Stimulated activated CD4-positive, alpha-beta T cell treated with anti-CD3 and anti-CD28 coated beads, Interleukin-1b, Interleukin-23, amount 100 ng/mL, for 4 hours (primary cell): ENCODE results near the gene ZBTB7C.

ENCODE experiments used
- DNase-seq, 2 donors: peaks; one replicate each; pipeline ENCODE4 v3.0.0-alpha.2; 2020; ENCODE audit warnings: low read depth in 2 of 2

Gene ZBTB7C

DNA sequence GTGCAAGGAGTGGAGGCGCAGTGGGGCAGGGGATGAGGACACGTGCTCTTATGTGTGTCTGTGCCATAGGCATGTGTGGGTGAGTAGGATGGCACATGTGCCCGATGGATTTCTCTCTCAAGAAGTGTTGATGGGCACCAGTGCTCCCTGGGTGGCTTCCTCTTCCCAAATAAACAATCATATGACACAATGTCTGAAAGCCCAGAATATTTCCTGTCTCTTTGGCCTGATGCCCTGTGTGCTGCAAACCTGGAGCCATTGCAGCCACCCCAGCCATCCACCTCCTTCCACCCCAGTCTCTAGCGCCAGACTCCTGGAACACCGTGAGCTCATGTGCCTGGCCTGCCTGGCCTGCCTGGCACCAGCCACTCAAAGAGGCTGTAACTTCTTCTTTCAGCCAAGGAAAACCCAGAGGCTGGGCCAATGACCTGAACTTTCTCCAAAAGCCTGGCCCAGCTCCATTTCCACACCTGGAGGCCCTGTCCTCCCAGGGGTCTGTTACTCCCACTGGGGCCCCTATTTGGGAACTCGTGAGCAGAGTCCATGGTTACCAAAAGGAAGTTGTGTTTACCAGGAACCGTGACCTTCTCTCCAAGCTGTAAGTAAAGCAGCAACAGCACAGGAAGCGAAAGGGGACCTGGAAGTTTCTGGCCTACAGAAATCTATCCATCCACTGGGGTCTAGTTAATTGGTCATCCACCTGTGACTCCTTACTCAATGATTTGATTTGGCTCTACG, 9.5 kb upstream of the ZBTB7C start:
- DNase-seq = no peak

DNA sequence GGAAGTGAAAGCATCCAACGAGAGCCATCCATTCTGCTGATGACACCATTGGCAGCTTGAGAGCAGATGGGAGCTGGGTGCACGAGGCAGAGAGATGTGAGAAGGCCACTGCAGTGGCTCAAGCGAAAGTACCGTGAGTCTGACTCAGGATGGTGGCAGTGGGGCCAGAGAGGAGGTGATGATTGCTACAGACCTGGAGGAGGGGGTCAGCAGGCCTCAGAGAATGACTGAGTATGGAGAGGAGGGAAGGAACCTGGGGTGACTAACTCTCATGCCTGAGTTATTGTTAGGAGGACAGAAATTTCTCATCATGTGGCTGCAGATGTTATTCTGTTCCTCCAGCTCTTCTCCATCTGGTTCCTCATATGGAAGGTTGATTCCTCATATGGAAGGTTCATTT, 8.8 kb upstream of the ZBTB7C start:
- DNase-seq = no peak

DNA sequence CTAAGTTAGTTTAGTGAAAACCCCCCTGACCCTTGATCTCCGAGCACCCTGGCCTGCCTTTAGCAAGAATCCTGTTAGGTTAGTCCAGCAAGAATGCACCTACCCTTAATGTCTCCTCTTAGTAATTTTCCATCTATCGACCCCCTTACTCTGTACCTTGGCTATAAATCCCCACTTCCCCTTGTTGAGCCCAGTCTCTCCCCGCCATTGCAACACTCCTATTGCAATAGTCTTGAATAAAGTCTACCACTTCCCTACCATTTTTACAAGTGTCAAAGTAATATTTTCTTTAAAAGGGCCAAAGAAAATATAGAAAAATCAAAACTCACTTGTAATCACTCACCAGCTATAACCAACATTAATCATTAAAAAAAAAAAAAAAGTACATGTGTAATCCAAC, 4.2 kb upstream of the ZBTB7C start:
- DNase-seq = no peak

DNA sequence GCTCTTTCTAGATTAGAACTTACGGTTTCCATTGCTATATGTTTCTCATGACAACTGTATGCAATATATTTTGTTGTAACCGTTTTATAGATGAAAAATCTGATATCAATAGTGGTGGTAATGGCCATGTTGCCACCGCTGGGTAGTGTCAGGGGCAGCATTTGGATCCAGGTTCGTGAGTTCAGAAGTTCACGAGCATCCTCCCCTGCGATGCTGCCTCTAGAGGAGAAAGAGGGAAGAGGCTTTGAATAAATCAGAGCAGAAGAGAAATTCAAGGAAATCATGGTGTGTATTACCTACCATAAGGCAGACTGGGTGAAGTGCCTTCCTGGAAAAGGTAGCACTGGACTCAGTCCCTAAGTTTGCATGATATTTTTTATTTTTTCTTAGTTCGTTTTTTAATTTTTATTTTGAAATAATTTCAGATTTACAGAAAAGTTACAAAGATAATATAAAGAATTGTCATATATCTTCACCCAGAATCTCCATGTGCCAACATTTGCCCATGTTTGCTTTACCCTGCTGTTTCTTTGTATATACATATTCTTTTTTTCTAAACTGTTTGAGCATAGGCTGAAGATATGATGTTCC, 3.3 kb upstream of the ZBTB7C start:
- DNase-seq = peak in 1 of 2 donors; percentile 11

DNA sequence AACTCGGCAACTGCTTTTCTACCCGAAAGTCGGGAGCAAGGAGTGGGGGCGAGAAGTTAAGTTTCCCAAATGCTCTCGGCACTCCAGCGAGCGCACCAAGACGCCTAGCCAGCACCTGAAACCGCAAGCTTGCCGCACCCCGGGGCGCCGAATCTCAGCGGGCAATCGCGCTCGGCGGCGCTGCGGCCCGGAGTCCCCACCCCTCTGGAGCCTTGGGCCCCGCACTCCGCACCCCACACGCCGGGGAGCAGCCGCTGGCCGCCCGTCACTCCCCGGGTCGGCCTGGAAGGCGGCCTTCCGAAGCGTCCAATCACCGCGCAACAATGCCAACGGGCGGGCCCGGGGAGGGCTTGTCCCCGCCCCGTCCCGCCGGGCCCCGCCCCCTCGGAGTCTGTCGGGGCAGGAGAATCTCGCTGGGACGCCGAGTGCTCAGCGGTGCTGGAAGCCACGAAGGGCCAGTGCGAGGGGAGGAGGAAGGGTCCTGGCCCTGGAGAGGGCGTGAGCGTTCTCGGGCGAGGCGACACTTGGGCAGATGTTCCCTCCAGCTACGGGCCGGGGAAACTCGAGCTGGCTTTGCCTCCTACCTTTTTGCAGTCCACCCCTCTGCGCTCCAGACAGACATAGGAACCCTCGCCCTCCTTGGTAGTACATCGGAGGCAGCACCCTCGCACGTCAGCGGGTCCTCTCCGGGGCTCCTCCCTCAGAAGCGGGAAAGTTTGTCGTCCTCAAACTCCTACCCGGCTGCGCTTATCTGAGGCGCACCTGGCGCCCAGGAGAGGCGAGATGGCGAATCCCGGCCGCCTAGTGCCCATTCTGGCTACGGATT, 1.1 kb upstream of the ZBTB7C start:
- DNase-seq = peak; percentile 48 to 78

DNA sequence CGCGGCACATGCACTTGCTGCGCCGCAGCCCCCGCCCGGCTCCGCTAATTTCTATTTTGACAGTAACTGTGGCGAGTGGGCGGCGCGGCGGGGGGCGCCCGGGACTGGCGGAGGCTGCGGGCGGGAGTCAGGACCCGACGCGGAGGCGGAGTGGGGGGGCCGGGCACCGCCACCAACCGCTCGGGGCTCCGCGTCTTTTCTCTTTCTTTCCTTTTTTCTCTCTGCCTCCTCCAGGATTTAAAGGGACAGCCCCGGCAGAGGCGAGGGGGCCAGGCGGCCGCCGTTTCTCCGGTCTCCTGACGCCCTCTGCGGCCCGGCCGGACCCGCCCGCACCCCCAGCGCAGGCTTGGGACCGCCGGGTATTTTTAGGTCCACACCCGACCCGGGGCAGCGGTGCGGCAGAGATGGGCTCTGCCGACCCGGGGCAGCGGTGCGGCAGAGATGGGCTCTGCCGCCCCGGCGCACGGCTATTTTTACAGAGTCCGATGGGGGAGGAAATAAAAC, 460 bp upstream of the ZBTB7C start:
- DNase-seq = peak in 1 of 2 donors; percentile 21

DNA sequence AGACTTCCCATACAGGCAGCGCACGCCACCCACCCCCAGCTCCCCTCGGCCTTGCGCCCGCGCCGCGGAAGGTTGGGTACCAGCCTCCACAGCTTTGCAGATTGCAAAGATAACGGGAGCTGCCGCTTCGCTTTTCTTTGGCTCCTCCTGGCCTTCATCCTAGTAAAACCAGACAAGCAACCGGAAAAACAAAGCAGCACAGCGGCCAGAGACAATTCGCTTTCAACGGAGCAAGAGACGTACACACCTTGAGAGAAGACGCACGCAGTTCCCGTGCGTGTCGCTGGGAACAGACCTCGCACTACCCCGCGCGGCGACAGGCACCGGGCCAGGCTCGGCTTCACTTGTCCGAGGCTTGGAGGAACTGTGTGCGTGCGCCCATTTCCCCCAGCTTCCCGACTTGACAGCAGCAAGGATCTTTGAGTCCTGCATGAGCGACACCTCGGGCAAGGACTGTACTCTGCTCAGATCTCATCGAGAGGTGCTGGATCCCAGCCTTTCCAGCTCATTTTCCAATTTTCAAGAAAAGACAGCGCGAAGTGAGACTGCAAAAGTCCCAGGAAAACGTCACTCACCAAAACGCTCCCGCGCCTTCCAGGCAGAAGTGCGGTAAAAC, 964 bp downstream of the ZBTB7C start:
- no peak for DNase-seq

DNA sequence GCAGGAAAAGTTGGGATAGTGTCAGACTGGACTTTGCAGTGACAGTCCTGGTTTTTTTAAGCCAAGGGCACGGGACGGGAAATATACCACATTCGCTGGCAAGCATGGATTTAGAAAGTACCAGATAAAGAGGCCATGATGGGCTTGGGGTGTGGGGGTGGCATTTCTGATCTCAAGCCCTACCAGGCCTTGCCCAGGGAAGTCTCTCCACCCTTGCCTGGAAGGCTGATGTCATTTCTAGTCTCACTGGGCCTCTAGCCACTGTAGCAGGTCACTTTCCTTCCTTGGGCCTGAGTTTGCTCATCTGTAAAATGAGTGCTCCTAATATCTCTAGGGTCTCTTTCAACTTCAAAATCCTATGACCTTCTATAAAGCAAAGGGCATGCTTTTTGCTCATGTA, 1.8 kb downstream of the ZBTB7C start:
- DNase-seq = no peak

DNA sequence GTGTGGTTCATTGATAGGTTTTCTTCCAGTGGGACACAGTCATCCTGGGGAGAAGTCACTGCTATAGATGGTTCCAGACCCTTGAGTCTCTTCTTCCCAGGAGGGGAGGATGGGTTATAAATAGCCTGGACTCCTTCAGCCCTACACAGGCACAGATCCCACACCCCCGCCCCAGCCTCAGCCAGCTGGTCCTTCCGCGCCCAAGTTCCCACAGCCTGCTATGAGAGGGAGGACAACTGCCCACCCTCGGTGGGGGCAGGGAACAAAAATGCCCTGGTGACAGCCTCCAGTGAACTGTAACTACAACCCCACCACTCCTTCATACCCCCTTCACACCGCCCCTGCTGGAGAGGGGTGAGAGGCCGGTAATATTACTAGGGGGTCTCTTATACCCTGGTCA, 3.2 kb downstream of the ZBTB7C start:
- DNase-seq = no peak

DNA sequence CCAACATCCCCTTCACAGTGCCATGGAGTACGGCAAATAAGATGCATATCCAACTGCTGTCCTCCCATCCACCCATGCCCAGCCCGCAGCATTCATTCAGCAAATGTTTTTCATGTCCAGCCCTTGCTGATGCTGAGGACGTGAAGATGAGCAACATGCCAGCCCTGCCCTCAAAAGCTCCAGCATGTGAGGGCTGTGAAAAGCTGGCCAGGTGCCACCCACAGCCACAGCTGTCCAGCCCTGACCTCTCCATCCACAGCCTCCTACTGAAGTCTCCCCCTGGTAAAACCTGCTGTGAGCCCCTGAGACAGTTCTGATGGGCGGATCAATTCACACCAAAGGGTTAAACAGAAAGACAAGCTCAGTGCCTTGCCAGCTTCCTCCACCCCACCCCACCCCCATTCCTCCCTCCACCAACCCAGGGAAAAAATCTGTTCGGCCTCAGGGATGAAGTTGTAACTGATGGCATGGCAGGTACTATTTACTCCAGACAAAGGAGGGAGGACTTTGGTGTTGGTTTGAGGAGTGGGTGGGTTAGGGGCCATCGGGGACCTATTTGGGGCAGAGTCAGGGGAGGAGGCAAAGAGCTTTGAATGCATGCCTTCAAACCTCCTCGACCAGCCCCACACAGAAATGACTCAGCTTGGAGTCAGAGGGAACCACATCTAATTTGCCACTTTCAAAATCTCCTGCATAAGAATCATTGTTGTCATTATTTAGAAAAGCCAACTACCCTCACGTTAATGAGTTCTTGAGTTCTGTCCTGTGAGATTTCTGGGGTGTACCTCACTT, 4.3 kb downstream of the ZBTB7C start:
- no peak for DNase-seq

DNA sequence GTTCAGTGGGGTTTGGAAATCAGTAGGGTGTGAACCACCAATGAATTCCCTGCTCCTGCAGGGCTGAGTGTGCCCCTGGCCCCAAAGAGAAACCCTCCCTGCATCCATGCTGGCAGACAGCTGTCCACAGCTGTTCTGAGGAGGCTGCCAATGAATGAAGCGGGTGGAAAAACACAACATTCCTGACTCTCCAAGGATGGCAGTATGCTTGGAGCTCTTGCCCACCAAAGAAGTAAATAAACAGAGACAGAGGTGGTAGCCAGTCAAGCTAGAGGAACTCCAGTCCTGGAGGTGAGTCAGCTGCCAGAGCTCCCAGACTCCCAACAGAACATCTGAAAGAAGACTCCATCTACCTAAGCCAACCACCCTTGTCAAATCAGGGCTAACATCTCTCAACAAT, 6.2 kb downstream of the ZBTB7C start:
- DNase-seq = no peak

DNA sequence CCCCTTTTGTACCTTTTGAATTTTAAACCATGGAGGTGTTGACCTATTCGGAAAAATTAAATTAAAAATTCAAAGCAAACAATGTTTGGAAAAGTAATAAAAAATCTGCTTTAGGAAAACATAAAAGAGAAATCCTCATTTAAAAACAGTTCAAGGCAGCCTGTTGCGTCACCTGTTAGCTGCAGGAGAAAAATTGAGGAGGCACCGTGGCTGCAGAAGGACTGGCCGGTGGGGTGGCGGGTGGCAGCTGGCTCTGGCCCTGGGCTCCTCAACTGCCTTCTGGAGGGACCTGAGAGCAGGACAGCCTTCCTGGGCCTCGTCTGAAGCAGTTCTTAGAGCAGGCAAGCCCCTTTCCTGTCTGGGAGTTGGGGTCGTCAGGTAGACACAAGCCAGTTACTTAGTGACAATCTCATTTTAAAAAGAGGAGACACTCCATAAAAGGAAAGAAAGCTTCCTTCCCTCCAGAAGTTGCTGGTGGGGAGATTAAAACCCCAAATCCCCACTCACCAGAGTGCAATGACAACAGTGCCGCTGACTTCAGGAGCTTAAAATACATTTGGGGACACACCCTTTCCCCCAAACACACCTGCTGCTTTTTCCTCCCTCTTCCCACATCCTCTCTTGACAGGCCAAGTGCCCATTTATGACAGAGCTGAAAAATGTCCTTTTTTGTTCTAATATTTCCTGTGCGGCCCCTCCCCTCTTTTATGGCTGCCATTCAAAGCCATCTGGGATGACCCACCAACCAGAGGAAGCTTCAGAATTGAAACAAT, 9.7 kb downstream of the ZBTB7C start:
- DNase-seq = no peak

DNA sequence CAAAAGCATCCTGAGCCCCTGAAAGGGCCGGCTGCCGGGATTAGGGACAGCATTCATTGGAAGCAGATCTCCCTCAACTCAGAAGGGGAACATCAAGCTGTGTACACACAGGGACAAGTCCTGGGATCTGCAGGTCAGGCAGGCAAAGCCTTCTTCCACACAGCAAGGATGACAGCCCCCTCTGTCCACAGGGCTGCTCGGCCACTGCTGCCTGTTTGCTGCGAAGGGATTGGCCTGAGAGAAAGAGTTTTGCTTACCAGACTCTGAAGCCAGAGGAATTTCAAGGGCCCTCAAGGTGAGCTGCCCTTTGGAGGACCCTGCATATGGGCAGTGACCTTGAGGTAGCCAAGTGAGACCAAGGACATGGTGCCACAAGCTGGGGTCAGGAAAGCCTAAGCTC, 11.1 kb downstream of the ZBTB7C start:
- DNase-seq = no peak

DNA sequence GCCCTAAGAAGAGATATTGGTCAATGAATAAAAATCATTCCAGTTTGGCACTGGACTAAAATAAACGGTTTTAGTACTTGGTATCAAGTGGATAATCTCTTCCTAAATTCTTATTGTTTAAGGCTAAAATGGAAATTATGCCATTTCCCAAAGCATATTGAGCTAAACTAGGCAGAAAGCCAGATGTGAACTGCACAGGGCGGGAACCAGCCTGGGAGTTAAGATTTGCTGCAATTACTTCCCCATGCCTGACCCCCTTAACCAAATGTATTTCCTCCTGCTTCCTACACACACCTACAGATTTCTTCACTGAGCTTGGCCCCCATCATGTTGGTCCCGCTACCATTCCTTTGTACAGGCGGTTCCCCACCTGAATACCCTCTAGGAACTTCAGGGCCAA, 12.2 kb downstream of the ZBTB7C start:
- DNase-seq = no peak

DNA sequence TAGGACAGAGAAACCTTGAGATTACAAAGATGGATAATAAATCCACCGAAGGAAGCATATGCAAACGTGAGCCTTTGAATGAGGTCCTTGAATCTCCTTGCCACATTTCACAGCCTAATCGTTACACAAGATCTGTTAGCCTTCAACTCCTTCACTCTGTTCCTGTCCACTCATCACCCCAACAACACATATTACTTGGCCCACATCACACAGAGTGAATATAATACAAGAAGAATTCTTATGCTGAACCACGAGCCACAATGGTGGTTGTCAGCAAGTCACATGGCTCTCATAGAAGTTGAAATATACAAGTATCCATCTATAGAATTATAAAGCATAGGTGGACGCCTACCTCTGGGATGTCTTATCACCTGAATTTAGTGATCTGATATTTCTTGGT, 12.6 kb downstream of the ZBTB7C start:
- no peak for DNase-seq

DNA sequence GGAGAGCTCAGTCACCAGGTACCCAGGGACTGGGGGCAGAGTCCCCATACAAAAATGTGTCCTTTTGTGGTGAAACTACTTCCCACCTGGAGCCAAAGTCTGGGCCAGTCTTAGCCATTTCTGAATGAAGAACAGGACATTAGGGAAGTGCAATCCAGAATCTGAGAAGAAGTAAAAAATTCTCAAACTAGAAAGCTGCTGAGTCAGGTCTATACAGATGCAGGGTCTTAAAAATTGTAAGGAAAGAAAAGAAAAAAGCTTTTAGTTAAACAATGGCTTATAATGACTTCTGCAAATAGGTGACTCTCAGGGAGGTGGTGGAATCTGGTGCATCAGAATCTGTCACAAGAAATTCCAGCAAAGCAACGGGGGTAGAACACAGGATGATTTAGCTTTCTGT, 13.5 kb downstream of the ZBTB7C start:
- no peak for DNase-seq

DNA sequence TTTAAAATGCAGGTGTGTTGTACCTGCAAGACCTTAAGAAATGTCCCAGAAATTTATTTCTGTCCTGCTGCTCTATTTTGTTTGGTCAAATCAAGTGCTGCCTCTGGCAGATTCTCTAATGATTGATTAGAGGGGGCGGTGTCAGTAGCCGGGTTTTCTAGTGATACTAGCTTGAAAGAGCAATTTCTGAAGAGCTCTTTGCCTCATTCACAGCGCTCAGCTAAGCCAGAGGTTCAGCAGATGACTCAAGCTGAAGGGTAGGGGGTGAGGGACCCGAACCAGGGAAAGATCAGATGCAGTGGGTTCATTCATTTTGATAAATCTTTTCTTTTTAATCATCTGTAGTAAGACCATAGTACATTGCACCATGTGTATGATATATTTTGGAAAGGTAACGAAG, 15.0 kb downstream of the ZBTB7C start:
- no peak for DNase-seq

DNA sequence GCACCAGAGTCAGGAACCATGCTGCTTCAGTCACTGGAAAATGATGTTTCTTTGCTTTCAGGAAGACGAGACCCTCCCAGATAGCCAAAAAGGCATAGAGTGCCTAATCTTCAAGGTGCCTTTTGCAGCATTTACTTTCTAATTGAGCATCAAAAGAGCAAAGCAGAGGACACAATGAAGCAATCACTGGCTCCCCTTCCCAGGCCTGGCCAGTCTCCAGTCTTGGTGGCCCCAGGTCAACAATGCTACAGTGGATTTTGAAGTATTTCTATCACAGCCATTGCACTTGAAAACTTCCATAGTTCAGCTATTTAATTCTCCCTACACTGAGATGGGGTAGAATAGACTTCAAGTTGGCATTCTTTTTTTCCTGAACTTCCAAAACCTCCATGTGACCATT, 15.4 kb downstream of the ZBTB7C start:
- DNase-seq = no peak

DNA sequence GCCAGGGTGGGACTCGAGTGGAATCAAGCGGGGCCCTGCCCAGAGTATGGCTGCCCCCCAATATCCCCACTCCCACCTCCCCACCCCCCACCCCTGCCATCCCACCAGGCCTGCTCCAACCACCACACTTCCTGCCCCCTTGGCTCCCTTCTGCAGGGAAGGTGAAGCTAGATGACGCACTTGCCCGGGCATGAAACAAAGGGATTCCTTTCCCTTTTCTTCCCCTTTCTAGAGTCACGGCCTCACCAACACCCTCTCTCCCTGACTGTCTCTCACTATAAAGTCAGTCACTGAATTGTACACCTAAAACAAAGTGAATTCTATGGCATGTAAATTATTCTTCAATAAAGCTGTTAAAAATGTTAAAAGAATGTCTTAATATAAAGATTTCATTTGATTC, 16.0 kb downstream of the ZBTB7C start:
- no peak for DNase-seq

DNA sequence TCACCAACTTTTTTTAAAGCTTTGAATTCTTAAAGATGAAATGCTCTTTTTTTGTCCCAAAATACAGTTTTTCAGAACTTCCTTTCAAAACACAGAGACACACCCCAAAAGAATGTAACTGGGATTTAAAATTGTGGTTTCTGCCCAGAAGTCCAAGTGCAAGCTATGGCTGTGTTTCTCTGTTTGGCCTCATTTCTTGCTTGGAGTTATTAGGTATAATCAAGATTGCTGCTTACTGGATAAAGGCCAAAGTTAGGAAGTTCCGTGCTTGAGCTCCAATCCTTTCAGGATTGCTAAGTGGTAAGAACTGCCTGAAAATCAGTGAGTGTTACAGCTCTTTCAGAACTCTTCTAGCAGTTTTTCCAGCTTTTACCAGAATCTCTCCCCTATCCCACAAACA, 16.9 kb downstream of the ZBTB7C start:
- no peak for DNase-seq

DNA sequence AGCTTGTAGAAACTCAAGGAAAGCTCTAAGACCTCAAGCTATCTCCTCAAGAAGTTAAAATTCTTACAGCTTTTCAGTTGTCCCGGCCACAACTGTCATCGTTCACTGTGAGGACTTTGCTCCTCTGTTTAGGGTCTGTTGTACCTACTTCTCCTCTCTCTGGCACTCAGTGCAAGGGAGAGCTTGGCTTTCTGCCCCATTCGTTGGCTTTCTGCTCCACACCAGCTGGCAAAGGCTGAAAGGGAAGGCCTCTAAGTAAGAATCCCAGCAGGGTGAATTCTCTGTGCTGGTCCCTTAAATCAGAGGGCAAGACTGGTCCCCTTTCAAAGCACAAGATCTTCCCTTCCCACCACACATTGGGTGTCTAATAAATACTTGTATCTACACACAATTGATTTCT, 17.3 kb downstream of the ZBTB7C start:
- no peak for DNase-seq
